ENCODE measurements around the gene ZBTB7C.

DNA sequence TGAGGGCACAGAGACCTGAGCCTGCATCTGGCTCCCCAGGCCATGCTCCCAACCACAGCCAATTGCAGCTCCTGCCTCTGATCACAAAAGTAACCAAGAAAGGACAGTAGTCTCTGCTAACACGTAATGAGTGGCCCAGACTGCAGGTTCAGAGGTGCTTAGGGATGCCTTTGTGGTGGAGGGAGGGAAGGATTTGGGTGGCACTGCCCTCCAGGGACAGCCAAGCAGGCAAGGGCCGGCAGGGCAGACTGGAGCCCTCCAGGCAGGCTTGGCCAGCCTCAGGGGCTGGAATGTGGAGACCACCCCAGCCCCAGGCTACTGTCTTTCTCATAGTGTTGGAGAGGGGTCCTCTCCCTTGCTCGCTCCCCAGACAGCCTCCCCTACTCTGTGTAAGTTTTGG is 364.2 kb downstream of the ZBTB7C start:
- TF ChIP-seq, protein P1, sequence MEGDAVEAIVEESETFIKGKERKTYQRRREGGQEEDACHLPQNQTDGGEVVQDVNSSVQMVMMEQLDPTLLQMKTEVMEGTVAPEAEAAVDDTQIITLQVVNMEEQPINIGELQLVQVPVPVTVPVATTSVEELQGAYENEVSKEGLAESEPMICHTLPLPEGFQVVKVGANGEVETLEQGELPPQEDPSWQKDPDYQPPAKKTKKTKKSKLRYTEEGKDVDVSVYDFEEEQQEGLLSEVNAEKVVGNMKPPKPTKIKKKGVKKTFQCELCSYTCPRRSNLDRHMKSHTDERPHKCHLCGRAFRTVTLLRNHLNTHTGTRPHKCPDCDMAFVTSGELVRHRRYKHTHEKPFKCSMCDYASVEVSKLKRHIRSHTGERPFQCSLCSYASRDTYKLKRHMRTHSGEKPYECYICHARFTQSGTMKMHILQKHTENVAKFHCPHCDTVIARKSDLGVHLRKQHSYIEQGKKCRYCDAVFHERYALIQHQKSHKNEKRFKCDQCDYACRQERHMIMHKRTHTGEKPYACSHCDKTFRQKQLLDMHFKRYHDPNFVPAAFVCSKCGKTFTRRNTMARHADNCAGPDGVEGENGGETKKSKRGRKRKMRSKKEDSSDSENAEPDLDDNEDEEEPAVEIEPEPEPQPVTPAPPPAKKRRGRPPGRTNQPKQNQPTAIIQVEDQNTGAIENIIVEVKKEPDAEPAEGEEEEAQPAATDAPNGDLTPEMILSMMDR (conservative IDR thresholded peaks at IDR 0.05; ENCODE audit: low read depth, low read length), result no peak
- no peak for TF ChIP-seq EZH2 (IDR thresholded peaks at IDR 0.05; ENCODE audit: borderline replicate concordance, low read depth, low read length, poor library complexity, severe bottlenecking)
